OCI-LY3 (cell line): ENCODE data around the gene TENM4.

Source experiments
- EZH2phosphoT487 ChIP-seq: fragments of 200-600 bp; shearing (Covaris generic); IDR thresholded peaks from 2 replicates; pipeline ENCODE4 v1.6.1; 2018; ENCODE audit warnings: antibody characterized with exemption, mixed run types, low read depth
- TF ChIP-seq, protein P1 (sequence below): fragments of 200-600, 300-600 bp; sonication (generic); IDR thresholded peaks from 2 replicates; pipeline ENCODE4 v1.5.1; 2014; ENCODE audit warnings: antibody characterized with exemption, low read length, low read depth

GRCh38 chr11:78786086-78786485 is 654.7 kb downstream of the TENM4 start:
- TF ChIP-seq, protein P1, sequence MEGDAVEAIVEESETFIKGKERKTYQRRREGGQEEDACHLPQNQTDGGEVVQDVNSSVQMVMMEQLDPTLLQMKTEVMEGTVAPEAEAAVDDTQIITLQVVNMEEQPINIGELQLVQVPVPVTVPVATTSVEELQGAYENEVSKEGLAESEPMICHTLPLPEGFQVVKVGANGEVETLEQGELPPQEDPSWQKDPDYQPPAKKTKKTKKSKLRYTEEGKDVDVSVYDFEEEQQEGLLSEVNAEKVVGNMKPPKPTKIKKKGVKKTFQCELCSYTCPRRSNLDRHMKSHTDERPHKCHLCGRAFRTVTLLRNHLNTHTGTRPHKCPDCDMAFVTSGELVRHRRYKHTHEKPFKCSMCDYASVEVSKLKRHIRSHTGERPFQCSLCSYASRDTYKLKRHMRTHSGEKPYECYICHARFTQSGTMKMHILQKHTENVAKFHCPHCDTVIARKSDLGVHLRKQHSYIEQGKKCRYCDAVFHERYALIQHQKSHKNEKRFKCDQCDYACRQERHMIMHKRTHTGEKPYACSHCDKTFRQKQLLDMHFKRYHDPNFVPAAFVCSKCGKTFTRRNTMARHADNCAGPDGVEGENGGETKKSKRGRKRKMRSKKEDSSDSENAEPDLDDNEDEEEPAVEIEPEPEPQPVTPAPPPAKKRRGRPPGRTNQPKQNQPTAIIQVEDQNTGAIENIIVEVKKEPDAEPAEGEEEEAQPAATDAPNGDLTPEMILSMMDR: no peak
- no peak for TF ChIP-seq EZH2phosphoT487
